ENCODE measurements around the gene NUDC.
"Not testable (repeated sequence)": the region's sequence is repeated elsewhere in the genome, so short reads cannot be mapped to it uniquely, and the experiment has no call there.

The NUDC gene

GRCh38 chr1:26911399-26912146 lies 10.0 kb upstream of the NUDC start:
- no peak for DNase-seq (ENCODE audit: low read depth in 2 of 2, low spot score in 1 of 2)

GRCh38 chr1:26912147-26912490 lies 9.4 kb upstream of the NUDC start:
- DNase-seq (ENCODE audit: low read depth in 2 of 2, low spot score in 1 of 2) = no peak

GRCh38 chr1:26913389-26913753 lies 8.2 kb upstream of the NUDC start:
- DNase-seq (ENCODE audit: low read depth in 2 of 2, low spot score in 1 of 2) = no peak

GRCh38 chr1:26913754-26914619 lies 7.6 kb upstream of the NUDC start, which contains the start of gene NR0B2:
Gene NR0B2 (minus strand): TSS chr1:26913975. CDS start chr1:26913940, 35 bp downstream.
- no peak for DNase-seq (ENCODE audit: low read depth in 2 of 2, low spot score in 1 of 2)

- no peak for DNase-seq (ENCODE audit: low read depth in 2 of 2, low spot score in 1 of 2)
Measured at GRCh38 chr1:26915204-26915842, 6.2 kb upstream of the NUDC start.

- DNase-seq (ENCODE audit: low read depth in 2 of 2, low spot score in 1 of 2) = no peak
Measured at GRCh38 chr1:26921126-26921539, 410 bp upstream of the NUDC start.

- DNase-seq (ENCODE audit: low read depth in 2 of 2, low spot score in 1 of 2) = no peak
Measured at GRCh38 chr1:26922431-26922729, 837 bp downstream of the NUDC start.

- DNase-seq (ENCODE audit: low read depth in 2 of 2, low spot score in 1 of 2) = no peak
Measured at GRCh38 chr1:26922901-26923300, 1.4 kb downstream of the NUDC start.

- DNase-seq (ENCODE audit: low read depth in 2 of 2, low spot score in 1 of 2) = no peak
Measured at GRCh38 chr1:26923711-26924110, 2.2 kb downstream of the NUDC start.

- no peak for DNase-seq (ENCODE audit: low read depth in 2 of 2, low spot score in 1 of 2)
Measured at GRCh38 chr1:26932531-26932930, 11.0 kb downstream of the NUDC start.

- no peak for DNase-seq (ENCODE audit: low read depth in 2 of 2, low spot score in 1 of 2)
Measured at GRCh38 chr1:26936823-26937222, 15.3 kb downstream of the NUDC start.

- DNase-seq (ENCODE audit: low read depth in 2 of 2, low spot score in 1 of 2) = no peak
Measured at GRCh38 chr1:26938004-26938658, 16.6 kb downstream of the NUDC start.

- no peak for DNase-seq (ENCODE audit: low read depth in 2 of 2, low spot score in 1 of 2)
Measured at GRCh38 chr1:26938659-26939025, 17.1 kb downstream of the NUDC start.

GRCh38 chr1:26941311-26941710 lies 19.8 kb downstream of the NUDC start:
- DNase-seq (ENCODE audit: low read depth in 2 of 2, low spot score in 1 of 2) = no peak

- DNase-seq (ENCODE audit: low read depth in 2 of 2, low spot score in 1 of 2) = no peak
Measured at GRCh38 chr1:26942656-26943055, 21.1 kb downstream of the NUDC start.

GRCh38 chr1:26945138-26945537 lies 23.6 kb downstream of the NUDC start:
- DNase-seq (ENCODE audit: low read depth in 2 of 2, low spot score in 1 of 2) = no peak

GRCh38 chr1:26945728-26946127 lies 24.2 kb downstream of the NUDC start:
- DNase-seq (ENCODE audit: low read depth in 2 of 2, low spot score in 1 of 2) = no peak

GRCh38 chr1:26946270-26946669 lies 24.7 kb downstream of the NUDC start:
- no peak for DNase-seq (ENCODE audit: low read depth in 2 of 2, low spot score in 1 of 2)

- DNase-seq (ENCODE audit: low read depth in 2 of 2, low spot score in 1 of 2) = not testable (repeated sequence)
Measured at GRCh38 chr1:26948725-26949057, 27.1 kb downstream of the NUDC start.

- DNase-seq (ENCODE audit: low read depth in 2 of 2, low spot score in 1 of 2) = no peak
Measured at GRCh38 chr1:26949266-26949925, 27.9 kb downstream of the NUDC start.

- no peak for DNase-seq (ENCODE audit: low read depth in 2 of 2, low spot score in 1 of 2)
Measured at GRCh38 chr1:26949926-26950319, 28.4 kb downstream of the NUDC start.
